GM12878 (cell line): Measurements from ENCODE around the gene PF4V1. TPM values are rescaled to one million over a fixed set of nuclear protein-coding genes. Genes with fewer than 3 reads are reported as not detected.

ENCODE experiments used
- ATAC-seq: fragments of 200-7000 bp; cut with Tn5 transposase; 3 replicates; pipeline ENCODE4 v1.9.1; 2020; ENCODE audit warnings: mild to moderate bottlenecking, moderate library complexity
- BruUV-seq: library from RNA; stranded (reverse); fragments of 400-500 nt; replicated peaks from 2 replicates; lab custom pipeline; 2021; lab: Mats Ljungman, UMichigan
- CTCF ChIA-PET: fragments of 300-600 bp; sonication (Branson Sonifier 250); formaldehyde crosslinking; extraction: SDS; loops from one replicate; lab custom pipeline; 2021; ENCODE audit warnings: inconsistent platforms; lab: Yijun Ruan, JAX
- POLR2A ChIA-PET: fragments of 350-600 bp; formaldehyde crosslinking; extraction: SDS; loops from one replicate; lab custom pipeline; 2021; ENCODE audit warnings: inconsistent platforms; lab: Charles Lee
- RAD21 ChIA-PET: fragments of 300-600 bp; sonication (Branson Sonifier 250); formaldehyde crosslinking; loops from one replicate; lab custom pipeline; 2023; ENCODE audit warnings: antibody characterized with exemption; ENCODE audit not compliant: unreplicated experiment; lab: Charles Lee
- SMC1A ChIA-PET: fragments of 300-600 bp; sonication (Branson Sonifier 250); formaldehyde crosslinking; loops from one replicate; lab custom pipeline; 2023; ENCODE audit not compliant: unreplicated experiment, uncharacterized antibody; lab: Charles Lee
- DNase-seq: peaks from one replicate; pipeline ENCODE4 v3.0.0-alpha.2; 2011; ENCODE audit warnings: low read depth, low spot score
- FAIRE-seq: peaks from 3 replicates; lab custom pipeline; 2011; peaks lifted over from hg19 to GRCh38; lab: Jason Lieb, UNC
- H2AFZ ChIP-seq: 2 replicates; pipeline ENCODE4 v1.6.0; 2011; ENCODE audit warnings: low read depth, low read length, control low read depth; ENCODE audit not compliant: control insufficient read depth
- H3K27ac ChIP-seq: 2 replicates; pipeline ENCODE4 v1.5.1; 2011; ENCODE audit warnings: control low read depth; ENCODE audit not compliant: control insufficient read depth, insufficient read depth
- H3K27me3 ChIP-seq, 2 experiments: replicated peaks in 1 of 2; 2 replicates each; pipeline versions ENCODE4 v1.6.0 to v1.6.1; 2011; ENCODE audit warnings: low read length in 1 of 2; ENCODE audit not compliant: control insufficient read depth in 2 of 2, insufficient read depth in 2 of 2
- H3K36me3 ChIP-seq, 2 experiments: 2 replicates each; pipeline ENCODE4 v1.5.1; 2011; ENCODE audit warnings: low read length in 1 of 2; ENCODE audit not compliant: control insufficient read depth in 2 of 2, insufficient read depth in 2 of 2
- H3K4me1 ChIP-seq: 2 replicates; pipeline ENCODE4 v1.6.1; 2011; ENCODE audit warnings: mild to moderate bottlenecking, low read length, moderate library complexity, mixed read lengths; ENCODE audit not compliant: control insufficient read depth, insufficient read depth
- H3K4me2 ChIP-seq: 2 replicates; pipeline ENCODE4 v1.6.0; 2011; ENCODE audit warnings: control low read depth; ENCODE audit not compliant: control insufficient read depth, insufficient read depth
- H3K4me3 ChIP-seq: fragments of 200-600 bp; sonication (generic); 2 replicates; pipeline ENCODE4 v1.5.1; 2016
- H3K79me2 ChIP-seq: 2 replicates; pipeline ENCODE4 v1.6.0; 2011; ENCODE audit warnings: low read length; ENCODE audit not compliant: control insufficient read depth, insufficient read depth
- H3K9ac ChIP-seq: 2 replicates; pipeline ENCODE4 v1.8.0; 2011; ENCODE audit warnings: low read length, control low read depth, mixed read lengths; ENCODE audit not compliant: control insufficient read depth, insufficient read depth
- H3K9me3 ChIP-seq: replicated peaks from 3 replicates; pipeline ENCODE4 v1.5.1; 2011; ENCODE audit warnings: mild to moderate bottlenecking, low read length; ENCODE audit not compliant: control insufficient read depth, insufficient read depth
- H4K20me1 ChIP-seq: 2 replicates; pipeline ENCODE4 v1.6.0; 2011; ENCODE audit not compliant: control insufficient read depth, insufficient read depth
- BACH1 ChIP-seq: fragments of 450-650 bp; IDR thresholded peaks from 2 replicates; pipeline ENCODE4 v1.6.1; 2017; ENCODE audit warnings: mild to moderate bottlenecking, borderline replicate concordance
- CREM ChIP-seq: IDR thresholded peaks from 2 replicates; pipeline ENCODE4 v1.6.1; 2014; ENCODE audit warnings: antibody characterized with exemption, low read depth
- EZH2 ChIP-seq: IDR thresholded peaks from 2 replicates; pipeline ENCODE4 v1.6.1; 2012; ENCODE audit warnings: low read depth, mild to moderate bottlenecking, control low read depth, inconsistent platforms, low read length, borderline replicate concordance; ENCODE audit not compliant: control insufficient read depth
- FOXK2 ChIP-seq: fragments of 450-650 bp; IDR thresholded peaks from 2 replicates; pipeline ENCODE4 v1.6.1; 2017; ENCODE audit warnings: mild to moderate bottlenecking, moderate library complexity
- NFIC ChIP-seq: IDR thresholded peaks from 2 replicates; pipeline ENCODE4 v1.6.1; 2012; ENCODE audit warnings: low read depth, mild to moderate bottlenecking, inconsistent platforms, low read length, moderate library complexity
- NR2C2 ChIP-seq: IDR thresholded peaks from 2 replicates; pipeline ENCODE4 v1.6.1; 2011; ENCODE audit warnings: borderline replicate concordance, low read depth; ENCODE audit not compliant: control insufficient read depth, insufficient read length
- NR2F1 ChIP-seq: fragments of 450-650 bp; conservative IDR thresholded peaks from 2 replicates; pipeline ENCODE4 v1.6.1; 2017; ENCODE audit warnings: mild to moderate bottlenecking
- SMARCA5 ChIP-seq: fragments of 450-650 bp; IDR thresholded peaks from 2 replicates; pipeline ENCODE4 v1.6.1; 2017; ENCODE audit warnings: mild to moderate bottlenecking
- SPI1 ChIP-seq: IDR thresholded peaks from 2 replicates; pipeline ENCODE4 v1.6.1; 2011; ENCODE audit warnings: low read depth, mild to moderate bottlenecking, low read length, moderate library complexity, borderline replicate concordance; ENCODE audit not compliant: insufficient read depth
- ZNF217 ChIP-seq: fragments of 450-650 bp; IDR thresholded peaks from 2 replicates; pipeline ENCODE4 v1.6.1; 2017; ENCODE audit warnings: antibody characterized with exemption, mild to moderate bottlenecking
- ZNF384 ChIP-seq: IDR thresholded peaks from 2 replicates; pipeline ENCODE4 v1.6.1; 2012; ENCODE audit warnings: low read depth, mild to moderate bottlenecking, low read length, improper control_type of control experiment, borderline replicate concordance
- WGBS: methylation state at CpG from one replicate; pipeline ENCODE4 v1.1.6; 2016; ENCODE audit warnings: low lambda C conversion rate; ENCODE audit not compliant: insufficient replicate concordance, insufficient coverage; ENCODE audit errors: missing lambda C conversion rate; 5-methylcytosine and 5-hydroxymethylcytosine counted together
- in situ Hi-C: fragments of 300-500 bp; cut with MboI; formaldehyde crosslinking; loops from 9 replicates; pipeline ENCODE4 v1.14.3; 2018; ENCODE audit warnings: mixed read lengths
- intact Hi-C: fragments of 100-400 bp; cut with micrococcal nuclease; formaldehyde crosslinking; loops from one replicate; pipeline ENCODE4 v1.14.2; 2022; ENCODE audit not compliant: unreplicated experiment
- polyA plus RNA-seq, 11 experiments: library from polyadenylated mRNA; depleted of rRNA in 4 of 11; unstranded in 6 of 11; stranded (reverse) in 5 of 11; fragments of >200 nt; fragmentation: Nextera tagmentation in 4 of 11; fragmentation: Illumina TruSeq in 1 of 11; extraction: Ambion mirVana in 4 of 11; extraction: Trizol in 1 of 11; gene quantifications; 1 replicate in 1 of 11; 2 replicates in 10 of 11; pipeline versions ENCODE4 v1.2.1 to v1.2.3, GENCODE V29; 2011 to 2016; ENCODE audit warnings: inconsistent platforms in 2 of 11, missing spikeins in 2 of 11, low read depth in 1 of 11
- total RNA-seq, 4 experiments: library from RNA; depleted of rRNA in 3 of 4; stranded (reverse); fragments of >200 nt in 3 of 4; fragmentation: Illumina TruSeq in 1 of 4; extraction: Trizol in 1 of 4; gene quantifications; 2 replicates each; pipeline versions ENCODE4 v1.2.1 to v1.2.3, GENCODE V29; 2013 to 2021
- TF ChIP-seq, protein P1 (sequence below): IDR thresholded peaks from 2 replicates; pipeline ENCODE4 v1.6.1; 2012; ENCODE audit warnings: low read depth, low read length, improper control_type of control experiment
- TF ChIP-seq, protein P2 (sequence below): fragments of 450-650 bp; IDR thresholded peaks from 2 replicates; pipeline ENCODE4 v1.6.1; 2017; ENCODE audit warnings: mild to moderate bottlenecking

PF4V1 gene
- total and polyA plus RNA-seq, 10 of the 15 experiments (the other 5 are each of a cell fraction or from before 2014, with no cell fraction given), result not detected

DNA sequence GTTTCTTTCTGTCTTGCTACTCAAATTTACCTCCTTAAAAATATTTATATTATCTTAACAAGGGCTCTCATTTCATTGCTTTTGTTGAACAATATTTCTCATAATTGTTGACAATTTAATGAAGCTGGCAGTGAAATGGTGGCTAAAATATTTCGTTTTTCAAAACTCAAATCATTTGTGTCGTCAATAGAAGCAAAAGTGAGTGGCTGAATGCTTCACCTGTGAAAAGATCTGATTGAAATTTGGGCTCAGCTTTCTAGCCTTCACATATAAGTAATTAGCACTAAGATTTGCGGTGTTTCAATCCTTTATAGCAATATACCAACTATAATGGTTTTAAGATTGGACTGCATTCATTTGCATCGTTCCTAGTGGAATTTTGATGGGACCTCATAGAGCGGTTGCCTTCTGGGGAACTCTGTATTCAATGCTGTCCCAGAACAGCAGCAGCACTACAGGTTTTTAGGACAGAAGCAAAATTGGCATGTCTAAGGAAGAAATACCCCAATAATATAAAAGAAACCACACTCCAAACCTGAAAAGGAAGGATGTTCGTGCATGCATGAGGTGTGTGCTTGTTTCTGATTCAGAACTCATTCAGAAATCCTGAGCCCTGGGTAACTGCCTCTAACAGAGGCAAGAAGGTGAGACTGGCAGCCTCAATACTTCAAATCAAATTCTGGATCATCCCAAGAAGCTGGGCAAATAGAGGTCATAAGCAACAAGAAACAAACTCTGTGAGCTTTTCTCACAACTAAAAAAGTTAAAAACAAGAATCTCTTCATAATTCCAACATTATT is 18.6 kb downstream of the PF4V1 start:
- in situ Hi-C loops, result no loop called here
- TF ChIP-seq NFIC (no peak), NR2C2 (no peak)
- POLR2A ChIA-PET, result no interaction called here
- DNase-seq, result no peak
- H3K4me1 ChIP-seq, result no peaks in the 10 kb centered on the region
- FAIRE-seq, result no peak
- no peak overlapping the region for H3K4me3 ChIP-seq
- no peaks in the 10 kb centered on the region for H3K9me3 ChIP-seq
- SMC1A ChIA-PET, result no interaction called here
- RAD21 ChIA-PET, result no interaction called here
- BruUV-seq, result no TSS peak
- CTCF ChIA-PET, result no interaction called here
- WGBS, result 3% methylated on average over 6 of the region's 6 CpGs
- H3K27me3 ChIP-seq, result peaks cover 2% of the 10 kb centered on the region in 2 experiments; a peak in 2 of 4 replicates
- no peaks in the 10 kb centered on the region for H3K79me2 ChIP-seq
- no peak overlapping the region for H3K4me2 ChIP-seq
- no peaks in the 10 kb centered on the region for H4K20me1 ChIP-seq
- H3K36me3 ChIP-seq, result no peaks in the 10 kb centered on the region
- ATAC-seq, result no peak
- no peak overlapping the region for H3K27ac ChIP-seq
- H3K9ac ChIP-seq, result no peak overlapping the region
- intact Hi-C loops, result no loop called here
- no peak overlapping the region for H2AFZ ChIP-seq

DNA sequence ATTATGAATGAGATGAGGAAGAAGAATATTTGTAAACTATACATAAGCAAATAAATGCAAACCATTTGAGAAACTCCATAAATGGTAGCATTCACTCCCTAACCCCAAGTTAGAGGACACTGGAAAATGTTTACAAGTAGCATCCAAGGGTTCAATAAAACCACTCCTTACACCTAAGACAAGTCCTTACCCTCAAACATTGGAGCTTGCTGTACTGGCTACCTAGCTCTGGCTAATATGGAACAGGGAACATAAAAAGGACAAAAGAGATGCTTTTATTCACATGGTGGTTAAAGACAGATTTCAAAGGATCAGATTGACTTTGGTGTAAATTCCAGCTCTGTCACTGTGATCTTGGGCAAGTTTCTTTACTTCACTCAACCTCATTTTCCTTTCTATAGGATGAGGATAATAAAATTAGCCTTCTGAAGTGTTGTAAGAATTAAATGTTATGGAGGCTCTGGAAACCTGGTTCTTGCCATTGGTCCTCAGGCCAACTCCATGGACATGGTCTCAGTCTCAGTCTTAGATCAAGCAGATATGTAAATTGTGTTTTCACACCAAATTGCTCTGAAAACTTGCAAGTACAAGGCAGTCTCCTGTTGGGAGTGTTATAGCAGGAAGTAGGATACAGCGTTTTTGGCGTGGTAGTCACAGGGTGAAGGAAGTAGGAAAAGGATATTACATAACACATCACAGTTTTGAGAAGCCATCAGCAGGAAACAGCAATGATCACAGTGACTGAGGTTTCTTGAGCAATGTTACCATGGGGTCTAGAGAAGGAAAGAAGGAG is 19.4 kb downstream of the PF4V1 start:
- Histone ChIP-seq H2AFZ (no peak overlapping the region), H3K9me3 (no peaks in the 10 kb centered on the region), H4K20me1 (no peaks in the 10 kb centered on the region), H3K36me3 (no peaks in the 10 kb centered on the region), H3K27ac (no peak overlapping the region), H3K4me3 (no peak overlapping the region), H3K4me1 (no peaks in the 10 kb centered on the region), H3K79me2 (no peaks in the 10 kb centered on the region), H3K4me2 (no peak overlapping the region), H3K27me3 (peaks cover 2% of the 10 kb centered on the region in 2 experiments; a peak in 2 of 4 replicates), H3K9ac (no peak overlapping the region)
- ATAC-seq (no peak), FAIRE-seq (no peak), DNase-seq (no peak)
- in situ Hi-C loops, result no loop called here
- 0% methylated on average over 2 of the region's 2 CpGs for WGBS
- BruUV-seq, result no TSS peak
- SMC1A ChIA-PET, result no interaction called here
- CTCF ChIA-PET, result no interaction called here
- intact Hi-C loops, result no loop called here
- POLR2A ChIA-PET, result no interaction called here
- RAD21 ChIA-PET, result no interaction called here
- TF ChIP-seq FOXK2, result no peak
- TF ChIP-seq SPI1, result no peak
- no peak for TF ChIP-seq CREM
- TF ChIP-seq NR2C2, result no peak
- TF ChIP-seq SMARCA5, result no peak
- TF ChIP-seq EZH2, result no peak
- no peak for TF ChIP-seq ZNF217
- TF ChIP-seq, protein P1, sequence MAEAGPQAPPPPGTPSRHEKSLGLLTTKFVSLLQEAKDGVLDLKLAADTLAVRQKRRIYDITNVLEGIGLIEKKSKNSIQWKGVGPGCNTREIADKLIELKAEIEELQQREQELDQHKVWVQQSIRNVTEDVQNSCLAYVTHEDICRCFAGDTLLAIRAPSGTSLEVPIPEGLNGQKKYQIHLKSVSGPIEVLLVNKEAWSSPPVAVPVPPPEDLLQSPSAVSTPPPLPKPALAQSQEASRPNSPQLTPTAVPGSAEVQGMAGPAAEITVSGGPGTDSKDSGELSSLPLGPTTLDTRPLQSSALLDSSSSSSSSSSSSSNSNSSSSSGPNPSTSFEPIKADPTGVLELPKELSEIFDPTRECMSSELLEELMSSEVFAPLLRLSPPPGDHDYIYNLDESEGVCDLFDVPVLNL, result no peak
- TF ChIP-seq ZNF384, result no peak
- TF ChIP-seq, protein P2, sequence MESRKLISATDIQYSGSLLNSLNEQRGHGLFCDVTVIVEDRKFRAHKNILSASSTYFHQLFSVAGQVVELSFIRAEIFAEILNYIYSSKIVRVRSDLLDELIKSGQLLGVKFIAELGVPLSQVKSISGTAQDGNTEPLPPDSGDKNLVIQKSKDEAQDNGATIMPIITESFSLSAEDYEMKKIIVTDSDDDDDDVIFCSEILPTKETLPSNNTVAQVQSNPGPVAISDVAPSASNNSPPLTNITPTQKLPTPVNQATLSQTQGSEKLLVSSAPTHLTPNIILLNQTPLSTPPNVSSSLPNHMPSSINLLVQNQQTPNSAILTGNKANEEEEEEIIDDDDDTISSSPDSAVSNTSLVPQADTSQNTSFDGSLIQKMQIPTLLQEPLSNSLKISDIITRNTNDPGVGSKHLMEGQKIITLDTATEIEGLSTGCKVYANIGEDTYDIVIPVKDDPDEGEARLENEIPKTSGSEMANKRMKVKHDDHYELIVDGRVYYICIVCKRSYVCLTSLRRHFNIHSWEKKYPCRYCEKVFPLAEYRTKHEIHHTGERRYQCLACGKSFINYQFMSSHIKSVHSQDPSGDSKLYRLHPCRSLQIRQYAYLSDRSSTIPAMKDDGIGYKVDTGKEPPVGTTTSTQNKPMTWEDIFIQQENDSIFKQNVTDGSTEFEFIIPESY, result no peak
- TF ChIP-seq BACH1, result no peak
- no peak for TF ChIP-seq NR2F1
